GM12875 (cell line): Measurements from ENCODE around the gene LRRC34.

Experiments
- H3K4me3 ChIP-seq: one replicate; pipeline ENCODE4 v1.5.1; 2011; ENCODE audit warnings: low read depth, low read length, control low read depth
- TF ChIP-seq, protein P1 (sequence below): IDR thresholded peaks from 2 replicates; pipeline ENCODE4 v1.5.1; 2011; ENCODE audit warnings: low read depth, mild to moderate bottlenecking, control low read depth, inconsistent platforms, low read length, moderate library complexity, borderline replicate concordance; ENCODE audit not compliant: insufficient read depth

LRRC34 gene

DNA sequence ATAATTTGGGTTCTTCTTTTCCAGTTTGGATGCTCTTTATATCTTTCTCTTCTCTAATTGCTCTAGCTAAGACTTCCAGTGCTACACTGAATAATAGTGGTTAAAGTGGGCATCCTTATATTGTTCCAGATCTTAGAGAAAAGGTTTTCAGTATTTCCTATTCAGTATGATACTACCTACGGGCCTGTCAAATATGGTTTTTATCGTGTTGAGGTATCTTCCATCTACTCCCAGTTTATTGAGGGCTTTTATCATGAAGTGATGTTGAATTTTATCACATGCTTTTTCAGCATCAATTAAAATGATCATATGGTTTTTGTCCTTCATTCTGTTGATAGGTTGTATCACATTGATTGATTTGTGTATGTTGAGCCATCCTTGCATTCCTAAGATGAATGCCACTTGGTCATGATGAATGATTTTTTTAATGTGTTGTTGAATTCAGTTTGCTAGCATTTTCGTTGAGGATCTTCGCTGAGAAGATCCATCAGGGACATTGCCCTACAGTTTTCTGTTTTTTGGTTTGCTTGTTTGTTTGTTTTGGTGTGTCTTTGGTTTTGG, 3.0 kb upstream of the LRRC34 start:
- TF ChIP-seq, protein P1, sequence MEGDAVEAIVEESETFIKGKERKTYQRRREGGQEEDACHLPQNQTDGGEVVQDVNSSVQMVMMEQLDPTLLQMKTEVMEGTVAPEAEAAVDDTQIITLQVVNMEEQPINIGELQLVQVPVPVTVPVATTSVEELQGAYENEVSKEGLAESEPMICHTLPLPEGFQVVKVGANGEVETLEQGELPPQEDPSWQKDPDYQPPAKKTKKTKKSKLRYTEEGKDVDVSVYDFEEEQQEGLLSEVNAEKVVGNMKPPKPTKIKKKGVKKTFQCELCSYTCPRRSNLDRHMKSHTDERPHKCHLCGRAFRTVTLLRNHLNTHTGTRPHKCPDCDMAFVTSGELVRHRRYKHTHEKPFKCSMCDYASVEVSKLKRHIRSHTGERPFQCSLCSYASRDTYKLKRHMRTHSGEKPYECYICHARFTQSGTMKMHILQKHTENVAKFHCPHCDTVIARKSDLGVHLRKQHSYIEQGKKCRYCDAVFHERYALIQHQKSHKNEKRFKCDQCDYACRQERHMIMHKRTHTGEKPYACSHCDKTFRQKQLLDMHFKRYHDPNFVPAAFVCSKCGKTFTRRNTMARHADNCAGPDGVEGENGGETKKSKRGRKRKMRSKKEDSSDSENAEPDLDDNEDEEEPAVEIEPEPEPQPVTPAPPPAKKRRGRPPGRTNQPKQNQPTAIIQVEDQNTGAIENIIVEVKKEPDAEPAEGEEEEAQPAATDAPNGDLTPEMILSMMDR = no peak

DNA sequence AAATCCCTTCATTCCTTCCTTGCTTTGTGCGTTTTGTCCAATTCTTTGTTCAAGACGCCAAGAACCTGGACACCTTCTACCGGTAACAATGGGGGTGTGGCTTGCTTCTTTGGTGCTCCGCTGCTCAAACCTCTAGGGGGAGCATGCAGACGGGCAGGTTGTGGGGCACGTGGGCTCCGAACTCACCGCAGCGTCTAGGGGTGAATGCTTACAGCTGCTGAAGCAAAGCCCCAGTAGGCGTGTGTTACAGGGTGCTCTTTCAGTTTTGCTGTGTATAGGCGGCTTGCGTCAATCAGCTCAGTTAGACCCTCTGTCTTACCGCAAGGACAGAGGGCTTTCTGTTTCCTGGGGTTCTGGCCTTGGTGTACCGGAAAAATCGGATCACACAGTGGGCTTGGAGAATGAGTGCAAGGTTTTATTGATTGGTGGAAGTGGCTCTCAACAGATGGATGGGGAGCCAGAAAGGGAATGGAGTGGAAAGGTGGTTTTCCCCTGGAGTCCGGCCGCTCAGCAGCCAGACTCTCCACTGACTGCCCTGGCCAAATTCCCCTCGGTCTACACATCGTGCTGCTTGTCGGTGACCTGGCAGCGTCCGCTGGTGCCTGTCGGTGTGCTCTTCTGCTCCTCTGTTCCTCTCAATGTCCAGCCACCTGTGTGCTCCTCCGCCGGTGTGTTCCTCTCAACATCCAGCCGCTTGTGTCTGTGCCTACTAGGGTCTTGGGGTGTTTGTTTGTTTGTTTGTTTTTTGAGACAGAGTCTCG, 1.2 kb upstream of the LRRC34 start:
- TF ChIP-seq, protein P1 = peak; percentile 81
- peak overlapping the region; percentile 87 for H3K4me3 ChIP-seq

More for the DNA sequence above, 3.0 kb upstream of the LRRC34 start:
- no peak overlapping the region for H3K4me3 ChIP-seq

DNA sequence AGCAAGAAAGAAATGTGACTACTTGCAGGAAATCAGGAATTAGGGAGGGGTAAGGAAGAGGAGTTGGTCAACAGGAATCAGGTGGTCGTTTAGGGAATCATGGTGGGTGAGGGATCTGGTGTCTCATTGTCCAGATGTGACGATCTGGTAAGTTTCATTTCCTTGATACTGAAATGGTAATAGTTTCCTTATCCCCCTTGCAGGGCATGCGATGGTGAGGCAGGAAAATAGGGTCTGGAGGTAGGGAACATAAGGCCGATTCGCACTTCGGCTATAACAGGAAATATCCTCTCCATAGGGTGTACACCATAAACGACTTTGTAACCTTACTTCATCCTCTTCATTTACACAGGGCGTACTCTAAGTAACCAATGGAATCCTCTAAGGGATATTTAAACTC, 574 bp upstream of the LRRC34 start:
- TF ChIP-seq, protein P1 = no peak

DNA sequence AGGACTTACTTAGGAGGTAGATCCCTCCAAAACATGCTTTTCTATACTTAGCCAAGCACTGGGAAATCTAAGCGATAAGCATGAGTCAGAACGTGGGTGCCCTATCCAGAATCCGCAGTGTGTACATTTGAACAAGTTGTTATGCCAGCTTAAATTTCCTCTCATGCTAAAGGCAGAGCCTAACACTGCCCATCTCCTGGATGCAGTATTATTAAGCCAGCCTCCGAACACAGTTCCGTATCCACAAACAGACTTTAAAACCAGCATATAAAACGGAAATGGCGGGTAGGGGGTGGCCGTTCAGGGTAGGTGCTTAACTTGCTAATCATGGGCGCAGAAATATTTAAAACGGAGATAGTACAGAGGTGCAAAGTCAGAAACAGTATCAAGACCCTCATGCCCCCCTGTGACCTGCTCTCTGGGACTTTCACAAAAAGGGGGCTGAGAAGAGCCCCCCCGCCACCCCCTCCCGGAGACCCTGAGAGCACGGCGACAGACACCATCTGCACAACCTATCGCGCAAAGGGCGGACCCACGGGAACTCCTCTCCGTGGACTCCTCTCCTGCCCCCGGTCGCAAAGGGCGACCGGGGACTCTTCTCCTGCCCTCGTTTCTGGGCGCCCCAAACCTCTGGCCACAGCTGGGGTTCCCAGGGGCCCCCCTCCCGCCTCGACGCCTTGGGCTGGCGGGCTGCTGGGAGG, 923 bp downstream of the LRRC34 start:
- H3K4me3 ChIP-seq = peak overlapping the region; percentile 87
- TF ChIP-seq, protein P1 = no peak

More for the DNA sequence above, 574 bp upstream of the LRRC34 start:
- peak overlapping the region; percentile 87 for H3K4me3 ChIP-seq

DNA sequence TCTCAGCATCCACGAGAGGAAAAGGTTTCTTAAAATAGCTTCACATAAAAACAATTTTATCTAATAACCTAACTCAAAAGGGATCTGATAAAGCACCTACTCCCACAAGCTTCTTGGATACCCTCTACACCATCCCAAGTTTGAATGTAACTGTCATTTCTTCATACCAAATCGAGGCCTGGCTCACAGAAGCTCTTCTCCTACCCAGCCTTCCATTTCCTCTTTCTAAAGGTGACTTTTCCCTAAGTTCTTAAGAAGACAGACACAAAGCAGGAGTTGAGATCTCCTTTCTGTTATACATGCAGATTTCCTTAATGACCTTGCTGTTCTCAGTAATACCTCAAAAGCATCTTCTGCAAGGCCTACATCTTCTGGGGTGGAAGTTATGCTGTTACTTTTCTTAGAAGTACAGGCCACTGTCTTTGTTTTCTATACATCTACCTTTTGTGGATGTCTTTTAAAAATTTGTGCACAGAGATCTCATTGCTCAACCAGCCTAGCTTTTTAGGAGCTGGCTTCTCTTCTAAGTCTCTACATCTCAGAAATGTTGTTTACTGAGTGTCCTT, 3.4 kb downstream of the LRRC34 start:
- no peak overlapping the region for H3K4me3 ChIP-seq
- TF ChIP-seq, protein P1 = no peak

DNA sequence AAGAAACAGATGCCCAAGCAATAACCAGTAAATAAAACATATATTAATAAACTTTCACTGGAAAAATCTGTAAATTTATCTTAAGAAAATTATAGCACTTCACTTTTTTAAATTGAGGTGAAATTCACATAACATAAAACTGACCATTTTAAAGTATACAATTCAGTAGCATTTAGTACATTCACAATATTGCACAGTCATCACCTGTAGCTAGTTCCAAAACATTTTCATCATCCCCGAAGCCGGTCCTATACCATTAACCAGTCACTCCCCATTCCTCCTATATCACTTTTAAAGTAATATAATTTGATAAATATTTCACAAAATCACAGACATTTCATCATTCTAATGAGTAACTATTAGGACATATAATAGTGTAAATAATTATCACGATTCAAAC, 8.0 kb downstream of the LRRC34 start:
- no peak overlapping the region for H3K4me3 ChIP-seq
- TF ChIP-seq, protein P1 = no peak
